SK-N-SH treated with all-trans-retinoic acid at 6 μM for 48 hours (cell line): Measurements from ENCODE around the gene TMEM14C.

Experiments
- ARNTL ChIP-seq: fragments of 450-650 bp; formaldehyde crosslinking; IDR thresholded peaks from 2 replicates; pipeline ENCODE4 v1.5.0; 2020; ENCODE audit warnings: low read depth, mild to moderate bottlenecking, moderate library complexity, borderline replicate concordance
- BACH2 ChIP-seq: fragments of 250-450 bp; sonication (Bioruptor Pico); IDR thresholded peaks from 2 replicates; pipeline ENCODE4 v1.9.0; 2021; ENCODE audit warnings: mild to moderate bottlenecking, borderline replicate concordance
- ISL1 ChIP-seq: fragments of 250-450 bp; sonication (Bioruptor Pico); IDR thresholded peaks from 2 replicates; pipeline ENCODE4 v2.1.2; 2022; ENCODE audit warnings: mild to moderate bottlenecking, moderate library complexity
- RARB ChIP-seq: fragments of 250-450 bp; sonication (Bioruptor Pico); IDR thresholded peaks from 2 replicates; pipeline ENCODE4 v1.8.0; 2021; ENCODE audit warnings: mild to moderate bottlenecking, moderate library complexity
- SNAI2 ChIP-seq: fragments of 250-450 bp; sonication (Bioruptor Pico); IDR thresholded peaks from 2 replicates; pipeline ENCODE4 v1.5.0; 2020; ENCODE audit warnings: mild to moderate bottlenecking, moderate library complexity
- ZC3H10 ChIP-seq: fragments of 250-450 bp; sonication (Bioruptor Pico); IDR thresholded peaks from 2 replicates; pipeline ENCODE4 v1.5.1; 2021; ENCODE audit warnings: mild to moderate bottlenecking, moderate library complexity
- ZFP30 ChIP-seq: fragments of 450-650 bp; formaldehyde crosslinking; IDR thresholded peaks from 2 replicates; pipeline ENCODE4 v1.5.0; 2022; ENCODE audit warnings: mild to moderate bottlenecking, moderate library complexity
- ZNF565 ChIP-seq: fragments of 450-650 bp; formaldehyde crosslinking; conservative IDR thresholded peaks from 2 replicates; pipeline ENCODE4 v1.5.0; 2020; ENCODE audit warnings: low read depth, mild to moderate bottlenecking, moderate library complexity
- ZNF70 ChIP-seq: fragments of 450-650 bp; formaldehyde crosslinking; IDR thresholded peaks from 2 replicates; pipeline ENCODE4 v1.5.0; 2020; ENCODE audit warnings: mild to moderate bottlenecking, moderate library complexity
- TF ChIP-seq, protein P1 (sequence below): fragments of 250-450 bp; sonication (Bioruptor Pico); IDR thresholded peaks from 2 replicates; pipeline ENCODE4 v1.8.0; 2020; ENCODE audit warnings: mild to moderate bottlenecking, moderate library complexity, borderline replicate concordance
- TF ChIP-seq, protein P2 (sequence below): fragments of 250-450 bp; sonication (Bioruptor Pico); IDR thresholded peaks from 2 replicates; pipeline ENCODE4 v1.5.0; 2020; ENCODE audit warnings: mild to moderate bottlenecking, moderate library complexity
- TF ChIP-seq, protein P3 (sequence below): fragments of 250-450 bp; sonication (Bioruptor Pico); IDR thresholded peaks from 2 replicates; pipeline ENCODE4 v1.5.1; 2020; ENCODE audit warnings: low read depth, mild to moderate bottlenecking, moderate library complexity

DNA sequence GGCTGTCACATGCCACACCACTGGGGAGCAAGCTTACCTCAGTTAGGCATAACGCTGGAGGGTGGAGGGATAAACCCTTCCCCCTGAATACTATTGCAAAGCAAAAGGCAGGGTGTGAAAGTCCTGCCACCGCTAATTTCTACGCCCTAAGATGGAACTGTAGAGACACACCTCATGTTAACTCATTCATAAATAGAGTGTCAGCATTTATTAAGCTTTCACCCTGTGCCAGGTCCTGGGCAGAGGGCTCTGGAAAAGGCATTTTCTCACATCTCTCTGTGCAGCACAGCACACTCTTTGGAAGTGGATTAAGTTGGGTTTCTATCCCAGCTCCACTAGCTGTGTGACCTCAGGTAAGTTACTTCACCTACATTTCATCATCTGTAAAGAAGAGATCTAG is 46.5 kb downstream of the TMEM14C start:
- TF ChIP-seq, protein P1, sequence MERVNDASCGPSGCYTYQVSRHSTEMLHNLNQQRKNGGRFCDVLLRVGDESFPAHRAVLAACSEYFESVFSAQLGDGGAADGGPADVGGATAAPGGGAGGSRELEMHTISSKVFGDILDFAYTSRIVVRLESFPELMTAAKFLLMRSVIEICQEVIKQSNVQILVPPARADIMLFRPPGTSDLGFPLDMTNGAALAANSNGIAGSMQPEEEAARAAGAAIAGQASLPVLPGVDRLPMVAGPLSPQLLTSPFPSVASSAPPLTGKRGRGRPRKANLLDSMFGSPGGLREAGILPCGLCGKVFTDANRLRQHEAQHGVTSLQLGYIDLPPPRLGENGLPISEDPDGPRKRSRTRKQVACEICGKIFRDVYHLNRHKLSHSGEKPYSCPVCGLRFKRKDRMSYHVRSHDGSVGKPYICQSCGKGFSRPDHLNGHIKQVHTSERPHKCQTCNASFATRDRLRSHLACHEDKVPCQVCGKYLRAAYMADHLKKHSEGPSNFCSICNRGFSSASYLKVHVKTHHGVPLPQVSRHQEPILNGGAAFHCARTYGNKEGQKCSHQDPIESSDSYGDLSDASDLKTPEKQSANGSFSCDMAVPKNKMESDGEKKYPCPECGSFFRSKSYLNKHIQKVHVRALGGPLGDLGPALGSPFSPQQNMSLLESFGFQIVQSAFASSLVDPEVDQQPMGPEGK (CRISPR knock-in tag) = no peak
- TF ChIP-seq ARNTL (CRISPR knock-in tag) (no peak), RARB (no peak), ZC3H10 (CRISPR knock-in tag) (no peak), ZNF70 (no peak), ZNF565 (CRISPR knock-in tag) (no peak), ZFP30 (no peak), ISL1 (CRISPR knock-in tag) (no peak), SNAI2 (no peak), BACH2 (CRISPR knock-in tag) (no peak)
- TF ChIP-seq, protein P2, sequence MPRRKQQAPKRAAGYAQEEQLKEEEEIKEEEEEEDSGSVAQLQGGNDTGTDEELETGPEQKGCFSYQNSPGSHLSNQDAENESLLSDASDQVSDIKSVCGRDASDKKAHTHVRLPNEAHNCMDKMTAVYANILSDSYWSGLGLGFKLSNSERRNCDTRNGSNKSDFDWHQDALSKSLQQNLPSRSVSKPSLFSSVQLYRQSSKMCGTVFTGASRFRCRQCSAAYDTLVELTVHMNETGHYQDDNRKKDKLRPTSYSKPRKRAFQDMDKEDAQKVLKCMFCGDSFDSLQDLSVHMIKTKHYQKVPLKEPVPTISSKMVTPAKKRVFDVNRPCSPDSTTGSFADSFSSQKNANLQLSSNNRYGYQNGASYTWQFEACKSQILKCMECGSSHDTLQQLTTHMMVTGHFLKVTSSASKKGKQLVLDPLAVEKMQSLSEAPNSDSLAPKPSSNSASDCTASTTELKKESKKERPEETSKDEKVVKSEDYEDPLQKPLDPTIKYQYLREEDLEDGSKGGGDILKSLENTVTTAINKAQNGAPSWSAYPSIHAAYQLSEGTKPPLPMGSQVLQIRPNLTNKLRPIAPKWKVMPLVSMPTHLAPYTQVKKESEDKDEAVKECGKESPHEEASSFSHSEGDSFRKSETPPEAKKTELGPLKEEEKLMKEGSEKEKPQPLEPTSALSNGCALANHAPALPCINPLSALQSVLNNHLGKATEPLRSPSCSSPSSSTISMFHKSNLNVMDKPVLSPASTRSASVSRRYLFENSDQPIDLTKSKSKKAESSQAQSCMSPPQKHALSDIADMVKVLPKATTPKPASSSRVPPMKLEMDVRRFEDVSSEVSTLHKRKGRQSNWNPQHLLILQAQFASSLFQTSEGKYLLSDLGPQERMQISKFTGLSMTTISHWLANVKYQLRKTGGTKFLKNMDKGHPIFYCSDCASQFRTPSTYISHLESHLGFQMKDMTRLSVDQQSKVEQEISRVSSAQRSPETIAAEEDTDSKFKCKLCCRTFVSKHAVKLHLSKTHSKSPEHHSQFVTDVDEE (CRISPR knock-in tag) = no peak
- TF ChIP-seq, protein P3, sequence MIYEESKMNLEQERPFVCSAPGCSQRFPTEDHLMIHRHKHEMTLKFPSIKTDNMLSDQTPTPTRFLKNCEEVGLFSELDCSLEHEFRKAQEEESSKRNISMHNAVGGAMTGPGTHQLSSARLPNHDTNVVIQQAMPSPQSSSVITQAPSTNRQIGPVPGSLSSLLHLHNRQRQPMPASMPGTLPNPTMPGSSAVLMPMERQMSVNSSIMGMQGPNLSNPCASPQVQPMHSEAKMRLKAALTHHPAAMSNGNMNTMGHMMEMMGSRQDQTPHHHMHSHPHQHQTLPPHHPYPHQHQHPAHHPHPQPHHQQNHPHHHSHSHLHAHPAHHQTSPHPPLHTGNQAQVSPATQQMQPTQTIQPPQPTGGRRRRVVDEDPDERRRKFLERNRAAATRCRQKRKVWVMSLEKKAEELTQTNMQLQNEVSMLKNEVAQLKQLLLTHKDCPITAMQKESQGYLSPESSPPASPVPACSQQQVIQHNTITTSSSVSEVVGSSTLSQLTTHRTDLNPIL = no peak
